Endothelial cell of umbilical vein (primary cell): Measurements from ENCODE around the gene KCTD16. TPM values are rescaled to one million over a fixed set of nuclear protein-coding genes. Genes with fewer than 3 reads are reported as not detected.

ENCODE experiments used
- BruUV-seq: library from RNA; stranded (reverse); fragments of 400-500 nt; replicated peaks from 2 replicates; lab custom pipeline; 2021; lab: Mats Ljungman, UMichigan
- CTCF ChIA-PET: fragments of 300-600, 350-600 bp; sonication (Branson Sonifier 250); formaldehyde crosslinking; loops from one replicate; lab custom pipeline; 2021; ENCODE audit warnings: antibody characterized with exemption, inconsistent platforms; lab: Charles Lee
- POLR2A ChIA-PET: fragments of 300-600, 350-600 bp; sonication (Branson Sonifier 250); formaldehyde crosslinking; loops from one replicate; lab custom pipeline; 2021; ENCODE audit warnings: antibody characterized with exemption, inconsistent platforms; lab: Charles Lee
- DNase-seq: peaks from one replicate; pipeline ENCODE4 v3.0.0-alpha.2; 2011; ENCODE audit warnings: low read depth, low spot score
- FAIRE-seq: peaks from 2 replicates; lab custom pipeline; 2011; peaks lifted over from hg19 to GRCh38; lab: Jason Lieb, UNC
- H2AFZ ChIP-seq: 2 replicates; pipeline ENCODE4 v1.6.0; 2012; ENCODE audit warnings: low read depth, low read length, control low read depth, inconsistent platforms
- H3K27ac ChIP-seq: 2 replicates; pipeline ENCODE4 v1.5.1; 2011; ENCODE audit warnings: low read depth, mild to moderate bottlenecking, control low read depth, low read length, moderate library complexity; ENCODE audit not compliant: insufficient read depth
- H3K27me3 ChIP-seq, 2 experiments: 2 replicates each; pipeline versions ENCODE4 v1.6.0 to v1.6.1; 2011; ENCODE audit warnings: low read length in 2 of 2, mixed read lengths in 1 of 2; ENCODE audit not compliant: control insufficient read depth in 2 of 2, insufficient read depth in 2 of 2
- H3K36me3 ChIP-seq, 2 experiments: 2 replicates in 1 of 2; 3 replicates in 1 of 2; pipeline ENCODE4 v1.5.1; 2011; ENCODE audit warnings: low read length in 2 of 2, mild to moderate bottlenecking in 1 of 2, moderate library complexity in 1 of 2; ENCODE audit not compliant: control insufficient read depth in 2 of 2, insufficient read depth in 2 of 2; ENCODE audit errors: extremely low read depth in 1 of 2
- H3K4me1 ChIP-seq: 3 replicates; pipeline ENCODE4 v1.5.1; 2011; ENCODE audit warnings: mild to moderate bottlenecking, low read length; ENCODE audit not compliant: control insufficient read depth, insufficient read depth; ENCODE audit errors: extremely low read depth
- H3K4me2 ChIP-seq: 2 replicates; pipeline ENCODE4 v1.6.1; 2011; ENCODE audit warnings: low read length, control low read depth, mixed read lengths; ENCODE audit not compliant: insufficient read depth
- H3K4me3 ChIP-seq, 3 experiments: fragments of 200-600 bp in 1 of 3; sonication (generic), shearing (Covaris generic) in 1 of 3; replicated peaks in 1 of 3; 2 replicates each; pipeline ENCODE4 v1.5.1; 2011 to 2016; ENCODE audit warnings: control low read depth in 3 of 3, low read length in 3 of 3, mild to moderate bottlenecking in 2 of 3, inconsistent platforms in 1 of 3, low read depth in 1 of 3, moderate library complexity in 1 of 3; ENCODE audit not compliant: insufficient read depth in 1 of 3
- H3K79me2 ChIP-seq: 2 replicates; pipeline ENCODE4 v1.6.0; 2012; ENCODE audit warnings: low read length, inconsistent platforms; ENCODE audit not compliant: control insufficient read depth, insufficient read depth
- H3K9ac ChIP-seq: replicated peaks from 2 replicates; pipeline ENCODE3; 2011; ENCODE audit warnings: low read length, control low read depth; ENCODE audit not compliant: insufficient read depth; ENCODE audit errors: extremely low read depth
- H3K9me1 ChIP-seq: replicated peaks from 3 replicates; pipeline ENCODE4 v1.6.0; 2011; ENCODE audit warnings: mild to moderate bottlenecking, low read length; ENCODE audit not compliant: control insufficient read depth, insufficient read depth; ENCODE audit errors: extremely low read depth
- H3K9me3 ChIP-seq: replicated peaks from 2 replicates; pipeline ENCODE4 v1.5.1; 2012; ENCODE audit warnings: low read length, inconsistent platforms; ENCODE audit not compliant: control insufficient read depth, insufficient read depth
- H4K20me1 ChIP-seq: replicated peaks from 2 replicates; pipeline ENCODE3; 2011; ENCODE audit warnings: mild to moderate bottlenecking, low read length; ENCODE audit not compliant: control insufficient read depth, insufficient read depth; ENCODE audit errors: extremely low read depth
- CTCF ChIP-seq, 2 donors: IDR thresholded peaks; 1 replicate in 1 of 2; 2 replicates in 1 of 2; pipeline ENCODE4 v1.5.1; 2011; ENCODE audit warnings: low read length in 2 of 2, mild to moderate bottlenecking in 2 of 2, moderate library complexity in 2 of 2, control low read depth in 1 of 2, inconsistent platforms in 1 of 2, low read depth in 1 of 2; ENCODE audit not compliant: insufficient read depth in 1 of 2; ENCODE audit errors: extremely low read depth in 1 of 2
- EZH2 ChIP-seq: IDR thresholded peaks from 2 replicates; pipeline ENCODE4 v1.6.1; 2012; ENCODE audit warnings: borderline replicate concordance, low read depth, mild to moderate bottlenecking, moderate library complexity, low read length, inconsistent platforms; ENCODE audit not compliant: severe bottlenecking
- FOS ChIP-seq: IDR thresholded peaks from 2 replicates; pipeline ENCODE4 v1.6.1; 2011; ENCODE audit warnings: mild to moderate bottlenecking, low read length, moderate library complexity, borderline replicate concordance; ENCODE audit not compliant: insufficient read depth
- GATA2 ChIP-seq: IDR thresholded peaks from 2 replicates; pipeline ENCODE4 v1.7.0; 2011; ENCODE audit warnings: low read depth, mild to moderate bottlenecking, moderate library complexity, mixed read lengths, low read length; ENCODE audit not compliant: insufficient read length, insufficient read depth
- JUN ChIP-seq: IDR thresholded peaks from 2 replicates; pipeline ENCODE4 v1.6.1; 2011; ENCODE audit warnings: borderline replicate concordance, low read depth; ENCODE audit not compliant: insufficient read length, insufficient read depth
- MAX ChIP-seq: IDR thresholded peaks from 2 replicates; pipeline ENCODE4 v1.6.1; 2011; ENCODE audit not compliant: insufficient read depth, insufficient read length
- MYC ChIP-seq: IDR thresholded peaks from one replicate; pipeline ENCODE4 v1.6.1; 2011; ENCODE audit warnings: mild to moderate bottlenecking, low read depth, low read length
- POLR2A ChIP-seq: IDR thresholded peaks from 2 replicates; pipeline ENCODE4 v1.6.1; 2012; ENCODE audit warnings: low read depth, mild to moderate bottlenecking, control low read depth, low read length
- dilution Hi-C: fragments of 300-500 bp; cut with MboI; formaldehyde crosslinking; loops from one replicate; pipeline ENCODE4 v1.15.0; 2019; ENCODE audit warnings: low sequenced_read_pairs; ENCODE audit not compliant: extremely low pct_ligation_motif_present
- intact Hi-C: fragments of 100-400 bp; cut with micrococcal nuclease; formaldehyde crosslinking; loops from one replicate; pipeline ENCODE4 v1.10.0; 2022
- polyA plus RNA-seq, 4 experiments: library from polyadenylated mRNA; depleted of rRNA in 3 of 4; stranded (reverse) in 3 of 4; unstranded in 1 of 4; fragments of >200 nt; gene quantifications; 2 replicates each; pipeline versions ENCODE4 v1.2.1 to v1.2.3, GENCODE V29; 2011 to 2012; ENCODE audit warnings: missing spikeins in 1 of 4
- total RNA-seq: library from RNA; stranded (reverse); gene quantifications from 2 replicates; pipeline ENCODE4 v1.2.3, GENCODE V29; 2021

The KCTD16 gene
- total and polyA plus RNA-seq, 2 donors (not counting 3 experiments of a cell fraction or from before 2014, with no cell fraction given), result 0.21 to 0.49 TPM

- FAIRE-seq, result no peak
- H3K79me2 ChIP-seq, result no peaks in the 10 kb centered on the region
Observed at GRCh38 chr5:144273232-144274027, 102.8 kb downstream of the KCTD16 start.

More at GRCh38 chr5:144273232-144274027, 102.8 kb downstream of the KCTD16 start:
- no peak overlapping the region for H3K27ac ChIP-seq
- H4K20me1 ChIP-seq, result no peaks in the 10 kb centered on the region
- no peak overlapping the region for H3K9ac ChIP-seq
- intact Hi-C loops (no loop called here), dilution Hi-C loops (no loop called here)
- H3K9me3 ChIP-seq, result no peaks in the 10 kb centered on the region
- no peak for DNase-seq
- TF ChIP-seq MAX (no peak), FOS (no peak), GATA2 (no peak), CTCF (IDR thresholded peaks at IDR 0.05; ENCODE audit: extremely low read depth in 1 of 2, insufficient read depth in 1 of 2, low read depth in 1 of 2, low read length in 2 of 2) (no peak), POLR2A (no peak), EZH2 (no peak), MYC (no peak), JUN (no peak)
- no peak overlapping the region for H2AFZ ChIP-seq
- no peaks in the 10 kb centered on the region for H3K36me3 ChIP-seq
- no peak overlapping the region for H3K4me3 ChIP-seq
- CTCF ChIA-PET, result no interaction called here
- POLR2A ChIA-PET, result no interaction called here
- no peaks in the 10 kb centered on the region for H3K9me1 ChIP-seq
- no peaks in the 10 kb centered on the region for H3K27me3 ChIP-seq
- BruUV-seq, result no TSS peak
- H3K4me2 ChIP-seq, result no peak overlapping the region
- no peaks in the 10 kb centered on the region for H3K4me1 ChIP-seq
